ENCODE data around the gene PIK3R3. TPM values are rescaled to one million over a fixed set of nuclear protein-coding genes. Genes with fewer than 3 reads are reported as not detected.

PIK3R3 gene
- total and polyA plus RNA-seq, 4 donors: 29.0 to 63.1 (median 54.4) TPM

GRCh38 chr1:46117810-46118494, 14.5 kb downstream of the PIK3R3 start:
- no peaks in the 10 kb centered on the region for H3K4me1 ChIP-seq (ENCODE audit: control insufficient read depth, insufficient read depth, low read length)
- no peaks in the 10 kb centered on the region for H3K36me3 ChIP-seq (ENCODE audit: control insufficient read depth, insufficient read depth, low read length)
- 91% methylated on average over 3 of the region's 5 CpGs for WGBS (ENCODE audit: insufficient coverage)
- DNase-seq (ENCODE audit: low read depth in 4 of 6, low spot score in 6 of 6): no peak
- H3K27ac ChIP-seq (ENCODE audit: low read depth, low read length): no peak overlapping the region
- no peaks in the 10 kb centered on the region for H3K9me3 ChIP-seq (ENCODE audit: control insufficient read depth, insufficient read depth, low read length)
- no peaks in the 10 kb centered on the region for H3K27me3 ChIP-seq (ENCODE audit: control insufficient read depth, insufficient read depth, low read length)
- H3K4me3 ChIP-seq (ENCODE audit: low read depth, low read length): no peak overlapping the region

GRCh38 chr1:46114925-46115603, 17.4 kb downstream of the PIK3R3 start:
- Histone ChIP-seq H3K4me1 (ENCODE audit: control insufficient read depth, insufficient read depth, low read length) (no peaks in the 10 kb centered on the region), H3K27ac (ENCODE audit: low read depth, low read length) (no peak overlapping the region), H3K9me3 (ENCODE audit: control insufficient read depth, insufficient read depth, low read length) (no peaks in the 10 kb centered on the region), H3K4me3 (ENCODE audit: low read depth, low read length) (no peak overlapping the region), H3K27me3 (ENCODE audit: control insufficient read depth, insufficient read depth, low read length) (no peaks in the 10 kb centered on the region), H3K36me3 (ENCODE audit: control insufficient read depth, insufficient read depth, low read length) (no peaks in the 10 kb centered on the region)
- DNase-seq (ENCODE audit: low read depth in 4 of 6, low spot score in 6 of 6): no peak
- WGBS (ENCODE audit: insufficient coverage): 82% methylated on average over 2 of the region's 2 CpGs

DNA sequence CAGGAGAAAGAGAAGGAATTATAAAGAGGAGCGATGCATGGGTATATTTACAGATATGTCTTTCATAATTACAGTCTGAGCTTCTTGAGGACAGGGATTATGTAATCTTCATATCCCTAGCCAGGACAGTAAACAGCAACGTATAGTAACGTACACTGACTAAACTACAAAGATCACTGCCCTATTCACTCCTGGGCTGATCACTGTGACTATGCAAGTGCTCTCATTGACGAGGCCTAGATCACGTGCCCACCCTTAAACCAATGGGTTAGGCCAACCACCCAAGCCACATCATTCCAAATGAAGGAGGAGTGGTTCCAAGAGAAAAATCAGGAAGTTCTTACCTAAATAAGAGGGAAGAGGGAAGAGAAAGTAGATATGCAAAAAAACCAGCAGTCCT, 18.5 kb downstream of the PIK3R3 start:
- no peak overlapping the region for H3K27ac ChIP-seq (ENCODE audit: low read depth, low read length)
- no peaks in the 10 kb centered on the region for H3K36me3 ChIP-seq (ENCODE audit: control insufficient read depth, insufficient read depth, low read length)
- H3K9me3 ChIP-seq (ENCODE audit: control insufficient read depth, insufficient read depth, low read length): no peaks in the 10 kb centered on the region
- DNase-seq (ENCODE audit: low read depth in 4 of 6, low spot score in 6 of 6): no peak
- H3K4me3 ChIP-seq (ENCODE audit: low read depth, low read length): no peak overlapping the region
- no peaks in the 10 kb centered on the region for H3K27me3 ChIP-seq (ENCODE audit: control insufficient read depth, insufficient read depth, low read length)
- no CpG with 5 or more reads among the region's 5 CpGs for WGBS (ENCODE audit: insufficient coverage)
- H3K4me1 ChIP-seq (ENCODE audit: control insufficient read depth, insufficient read depth, low read length): no peaks in the 10 kb centered on the region

- Histone ChIP-seq H3K27me3 (ENCODE audit: control insufficient read depth, insufficient read depth, low read length) (no peaks in the 10 kb centered on the region), H3K27ac (ENCODE audit: low read depth, low read length) (no peak overlapping the region), H3K4me1 (ENCODE audit: control insufficient read depth, insufficient read depth, low read length) (no peaks in the 10 kb centered on the region), H3K9me3 (ENCODE audit: control insufficient read depth, insufficient read depth, low read length) (no peaks in the 10 kb centered on the region), H3K36me3 (ENCODE audit: control insufficient read depth, insufficient read depth, low read length) (no peaks in the 10 kb centered on the region), H3K4me3 (ENCODE audit: low read depth, low read length) (no peak overlapping the region)
- DNase-seq (ENCODE audit: low read depth in 4 of 6, low spot score in 6 of 6): no peak
- WGBS (ENCODE audit: insufficient coverage): no CpG with 5 or more reads among the region's 1 CpG
Observed at GRCh38 chr1:46112108-46112507, 20.3 kb downstream of the PIK3R3 start.

- no peak overlapping the region for H3K27ac ChIP-seq (ENCODE audit: low read depth, low read length)
- no peak overlapping the region for H3K4me3 ChIP-seq (ENCODE audit: low read depth, low read length)
- H3K4me1 ChIP-seq (ENCODE audit: control insufficient read depth, insufficient read depth, low read length): no peaks in the 10 kb centered on the region
- no peaks in the 10 kb centered on the region for H3K27me3 ChIP-seq (ENCODE audit: control insufficient read depth, insufficient read depth, low read length)
- no CpG with 5 or more reads among the region's 1 CpG for WGBS (ENCODE audit: insufficient coverage)
- H3K36me3 ChIP-seq (ENCODE audit: control insufficient read depth, insufficient read depth, low read length): no peaks in the 10 kb centered on the region
- no peaks in the 10 kb centered on the region for H3K9me3 ChIP-seq (ENCODE audit: control insufficient read depth, insufficient read depth, low read length)
- no peak for DNase-seq (ENCODE audit: low read depth in 4 of 6, low spot score in 6 of 6)
Observed at GRCh38 chr1:46110521-46110920, 21.9 kb downstream of the PIK3R3 start.

- Histone ChIP-seq H3K4me3 (ENCODE audit: low read depth, low read length) (no peak overlapping the region), H3K4me1 (ENCODE audit: control insufficient read depth, insufficient read depth, low read length) (no peaks in the 10 kb centered on the region), H3K9me3 (ENCODE audit: control insufficient read depth, insufficient read depth, low read length) (no peaks in the 10 kb centered on the region), H3K27me3 (ENCODE audit: control insufficient read depth, insufficient read depth, low read length) (no peaks in the 10 kb centered on the region), H3K27ac (ENCODE audit: low read depth, low read length) (no peak overlapping the region), H3K36me3 (ENCODE audit: control insufficient read depth, insufficient read depth, low read length) (peaks cover 7% of the 10 kb centered on the region)
- WGBS (ENCODE audit: insufficient coverage): 100% methylated on average over 2 of the region's 6 CpGs
- no peak for DNase-seq (ENCODE audit: low read depth in 4 of 6, low spot score in 6 of 6)
Observed at GRCh38 chr1:46102769-46103476, 29.5 kb downstream of the PIK3R3 start.

- no CpG with 5 or more reads among the region's 1 CpG for WGBS (ENCODE audit: insufficient coverage)
- Histone ChIP-seq H3K4me3 (ENCODE audit: low read depth, low read length) (no peak overlapping the region), H3K4me1 (ENCODE audit: control insufficient read depth, insufficient read depth, low read length) (no peaks in the 10 kb centered on the region), H3K9me3 (ENCODE audit: control insufficient read depth, insufficient read depth, low read length) (no peaks in the 10 kb centered on the region), H3K27ac (ENCODE audit: low read depth, low read length) (no peak overlapping the region), H3K36me3 (ENCODE audit: control insufficient read depth, insufficient read depth, low read length) (peaks cover 3% of the 10 kb centered on the region), H3K27me3 (ENCODE audit: control insufficient read depth, insufficient read depth, low read length) (no peaks in the 10 kb centered on the region)
- DNase-seq (ENCODE audit: low read depth in 4 of 6, low spot score in 6 of 6): no peak
Observed at GRCh38 chr1:46099215-46099614, 33.2 kb downstream of the PIK3R3 start.

DNA sequence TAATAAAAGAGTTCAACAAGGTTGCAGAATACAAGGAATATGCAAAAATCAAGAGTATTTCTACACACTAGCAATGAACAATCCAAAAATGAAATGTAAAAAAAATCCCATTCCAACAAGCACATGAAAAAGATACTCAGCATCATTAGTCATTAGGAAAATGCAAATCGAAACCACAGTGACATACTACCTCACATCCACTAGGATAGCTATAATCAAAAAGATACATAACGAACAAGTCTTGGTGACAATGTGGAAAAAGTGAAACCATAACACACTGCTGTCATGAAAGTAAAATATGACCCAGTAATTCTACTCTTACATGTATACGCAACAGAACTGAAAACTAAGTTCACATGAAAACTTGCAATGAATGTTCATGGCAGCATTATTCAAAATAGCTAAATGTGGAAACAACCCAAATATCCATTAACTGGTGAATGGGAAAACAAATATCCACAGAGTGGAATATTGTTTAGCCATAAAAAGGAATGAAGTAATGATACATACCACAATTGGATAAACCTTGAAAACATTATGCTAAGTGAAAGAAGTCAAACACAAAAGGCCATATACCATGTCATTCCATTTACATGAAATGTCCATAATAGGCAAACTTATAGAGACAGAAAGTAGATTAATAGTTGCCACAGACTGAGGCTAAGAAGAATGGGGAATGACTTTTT, 34.3 kb downstream of the PIK3R3 start:
- no peak for DNase-seq (ENCODE audit: low read depth in 4 of 6, low spot score in 6 of 6)
- Histone ChIP-seq H3K27ac (ENCODE audit: low read depth, low read length) (no peak overlapping the region), H3K36me3 (ENCODE audit: control insufficient read depth, insufficient read depth, low read length) (peaks cover 3% of the 10 kb centered on the region), H3K9me3 (ENCODE audit: control insufficient read depth, insufficient read depth, low read length) (no peaks in the 10 kb centered on the region), H3K27me3 (ENCODE audit: control insufficient read depth, insufficient read depth, low read length) (no peaks in the 10 kb centered on the region), H3K4me1 (ENCODE audit: control insufficient read depth, insufficient read depth, low read length) (peaks cover 2% of the 10 kb centered on the region), H3K4me3 (ENCODE audit: low read depth, low read length) (no peak overlapping the region)
- WGBS (ENCODE audit: insufficient coverage): no CpG with 5 or more reads among the region's 3 CpGs

- no CpG with 5 or more reads among the region's 1 CpG for WGBS (ENCODE audit: insufficient coverage)
- Histone ChIP-seq H3K27me3 (ENCODE audit: control insufficient read depth, insufficient read depth, low read length) (no peaks in the 10 kb centered on the region), H3K9me3 (ENCODE audit: control insufficient read depth, insufficient read depth, low read length) (no peaks in the 10 kb centered on the region), H3K36me3 (ENCODE audit: control insufficient read depth, insufficient read depth, low read length) (peaks cover 3% of the 10 kb centered on the region), H3K4me1 (ENCODE audit: control insufficient read depth, insufficient read depth, low read length) (peaks cover 2% of the 10 kb centered on the region), H3K27ac (ENCODE audit: low read depth, low read length) (no peak overlapping the region), H3K4me3 (ENCODE audit: low read depth, low read length) (no peak overlapping the region)
- no peak for DNase-seq (ENCODE audit: low read depth in 4 of 6, low spot score in 6 of 6)
Observed at GRCh38 chr1:46097149-46097472, 35.3 kb downstream of the PIK3R3 start.
